ENCODE data around the gene AFM.
"Not testable (repeated sequence)": the region's sequence is repeated elsewhere in the genome, so short reads cannot be mapped to it uniquely, and the experiment has no call there.

The AFM gene

GRCh38 chr4:73518340-73518739 is 36.8 kb downstream of the AFM start:
- no peak for DNase-seq

DNA sequence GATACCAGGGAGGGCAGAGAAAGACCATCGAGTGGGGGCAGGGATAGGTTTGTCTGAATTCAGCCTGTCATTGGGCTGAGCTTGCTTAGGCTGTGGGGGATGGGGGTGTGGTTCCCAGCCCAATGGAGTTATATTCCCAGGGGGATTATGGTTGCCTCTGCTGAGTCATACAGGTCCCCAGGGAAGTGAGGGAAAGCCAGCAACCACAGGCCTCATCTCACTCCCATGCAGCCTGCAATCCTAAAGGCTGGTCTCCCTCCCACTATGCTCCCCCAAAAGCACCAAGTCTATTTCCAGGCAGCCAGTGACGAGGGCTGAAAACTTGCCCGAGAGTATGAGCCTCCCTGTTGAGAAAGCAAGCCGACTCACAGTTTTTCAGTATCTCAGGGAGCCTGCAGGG is 39.3 kb downstream of the AFM start:
- no peak for DNase-seq

GRCh38 chr4:73523126-73523525 is 41.6 kb downstream of the AFM start:
- no peak for DNase-seq

GRCh38 chr4:73525611-73526010 is 44.1 kb downstream of the AFM start:
- no peak for DNase-seq

DNA sequence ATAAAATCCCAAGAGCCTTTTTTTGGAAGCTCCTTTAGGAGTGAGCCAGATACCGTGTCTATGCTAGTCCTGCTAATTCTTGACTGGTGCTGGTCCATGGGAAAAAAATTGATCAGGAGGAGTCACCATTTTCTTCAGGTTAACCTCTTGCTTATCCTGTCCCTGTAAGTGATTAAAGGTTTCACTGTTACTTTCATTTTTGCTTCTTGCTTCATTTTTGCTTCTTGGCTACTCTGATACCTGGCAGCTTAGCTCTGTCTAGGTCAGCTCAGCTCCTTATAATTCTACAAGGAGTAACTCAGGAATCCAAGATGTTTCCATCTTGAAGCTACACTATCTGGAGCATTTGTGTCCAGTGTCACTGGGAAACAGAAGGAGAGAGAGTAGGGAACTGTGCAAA is 45.7 kb downstream of the AFM start:
- DNase-seq, result no peak

DNA sequence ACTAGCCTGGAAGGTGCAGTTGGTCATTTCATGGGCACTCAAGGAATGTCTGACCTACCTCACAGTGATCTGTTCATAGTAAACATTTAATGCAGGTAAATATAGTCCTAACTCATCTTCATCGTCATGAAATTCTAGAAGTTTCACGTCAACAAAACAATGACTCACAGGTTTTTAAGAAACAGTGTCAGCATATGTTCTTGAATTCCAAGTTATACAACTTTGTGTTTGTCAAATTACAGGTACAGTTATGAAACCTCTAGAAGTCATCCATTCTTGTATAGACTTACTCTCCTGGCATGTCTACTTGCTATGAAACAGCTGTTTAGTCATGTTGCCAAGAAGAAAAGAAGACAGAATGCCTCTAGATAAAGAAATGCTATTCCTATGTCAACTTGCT is 46.6 kb downstream of the AFM start:
- DNase-seq, result no peak

DNA sequence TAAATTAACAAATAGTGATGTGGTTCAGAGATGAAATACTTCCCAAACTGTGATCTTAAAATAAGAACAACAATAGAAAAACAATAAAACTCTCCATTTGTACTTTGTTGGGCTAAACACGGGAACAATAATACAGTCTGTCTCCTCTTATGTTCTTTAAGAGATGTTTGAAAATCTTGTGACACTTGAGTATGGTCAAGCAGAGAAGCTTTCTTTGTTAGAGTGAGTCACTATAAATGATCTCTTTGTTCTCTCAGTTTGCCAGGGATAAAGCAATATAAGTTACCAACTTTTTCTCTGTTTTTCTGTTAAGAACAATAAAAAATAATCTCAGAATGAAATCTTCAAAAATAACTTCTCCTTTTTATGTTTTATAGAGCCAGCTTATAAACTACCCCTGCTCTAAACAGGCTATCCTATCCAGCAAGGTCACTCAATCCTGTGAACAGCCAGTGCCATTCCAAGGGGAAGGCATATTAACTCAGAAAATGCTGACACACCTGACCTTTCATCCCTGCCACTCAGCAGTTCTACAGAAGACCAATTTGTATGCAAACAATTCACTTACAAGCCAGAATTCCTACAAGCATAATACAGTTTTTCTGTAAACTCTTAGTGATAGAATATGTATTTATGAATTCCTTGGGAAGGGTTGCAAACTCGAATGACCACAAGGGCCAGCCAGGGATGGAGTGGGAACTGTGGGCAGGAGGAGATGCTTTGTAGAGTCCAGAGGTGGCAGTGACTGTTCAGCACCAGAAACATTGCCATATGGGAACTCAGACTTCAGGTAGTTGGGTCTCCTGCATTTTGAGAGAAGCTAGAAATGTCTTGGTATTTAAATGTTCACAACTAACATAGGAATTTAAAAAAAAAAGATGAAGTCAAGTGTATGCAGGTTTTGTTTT is 52.2 kb downstream of the AFM start:
- DNase-seq, result no peak

DNA sequence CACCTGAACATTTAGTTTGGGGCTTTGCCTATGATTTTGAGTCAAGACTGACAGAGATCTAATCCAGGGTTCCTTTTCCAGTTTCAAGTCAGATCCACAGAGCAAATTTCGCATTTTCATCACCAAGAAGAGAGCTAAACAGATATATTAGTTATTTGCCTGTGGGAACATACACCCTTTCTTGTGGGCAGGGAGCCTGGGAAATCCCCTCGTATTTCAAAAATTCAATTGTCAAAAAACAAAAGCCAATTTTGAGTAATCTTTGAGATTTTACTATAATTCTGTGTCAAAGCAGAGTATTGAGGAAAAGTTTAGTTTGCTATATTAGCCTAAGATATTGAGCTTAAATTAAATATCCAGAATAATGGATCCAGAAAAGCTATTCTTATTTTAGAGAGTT is 56.6 kb downstream of the AFM start:
- DNase-seq, result no peak

GRCh38 chr4:73539386-73539785 is 57.8 kb downstream of the AFM start:
- DNase-seq, result no peak

DNA sequence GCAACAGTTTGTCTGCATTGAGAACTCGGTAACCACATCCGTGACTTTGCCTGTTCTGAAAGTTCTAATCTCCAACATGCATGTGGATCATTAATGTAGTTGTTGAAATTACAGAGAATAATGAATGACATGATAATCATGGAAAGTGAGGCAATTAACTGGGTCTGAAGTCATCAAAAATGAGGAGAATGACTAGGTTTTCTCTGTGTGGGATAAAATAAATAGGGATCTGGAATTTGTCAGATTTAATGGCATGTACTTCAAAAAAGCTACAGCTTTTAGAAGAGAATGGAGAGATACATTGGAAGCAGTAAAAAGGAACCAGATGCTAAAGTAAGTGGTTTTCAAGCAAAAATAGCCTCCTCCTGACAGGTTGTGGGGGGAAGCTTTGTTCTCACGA is 59.3 kb downstream of the AFM start:
- no peak for DNase-seq

DNA sequence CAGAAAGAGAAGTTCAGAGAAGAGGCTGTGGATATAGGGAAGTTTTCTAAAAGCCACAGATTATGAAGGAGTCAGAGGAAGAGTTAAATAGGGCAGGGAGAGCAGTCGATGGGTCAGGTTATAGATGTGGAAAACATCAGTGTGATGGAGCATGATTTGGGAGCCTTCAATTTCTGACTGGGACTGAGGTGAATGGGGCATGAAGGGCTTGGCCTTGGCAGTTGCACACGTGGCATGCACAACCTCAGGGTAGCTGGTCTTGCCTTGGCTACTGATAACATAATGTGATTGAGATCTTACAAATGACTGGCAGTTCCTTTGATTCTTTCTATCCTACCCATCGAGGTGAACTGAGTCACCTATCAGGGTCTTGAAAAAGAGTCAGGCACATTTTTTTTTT is 59.7 kb downstream of the AFM start:
- no peak for DNase-seq

DNA sequence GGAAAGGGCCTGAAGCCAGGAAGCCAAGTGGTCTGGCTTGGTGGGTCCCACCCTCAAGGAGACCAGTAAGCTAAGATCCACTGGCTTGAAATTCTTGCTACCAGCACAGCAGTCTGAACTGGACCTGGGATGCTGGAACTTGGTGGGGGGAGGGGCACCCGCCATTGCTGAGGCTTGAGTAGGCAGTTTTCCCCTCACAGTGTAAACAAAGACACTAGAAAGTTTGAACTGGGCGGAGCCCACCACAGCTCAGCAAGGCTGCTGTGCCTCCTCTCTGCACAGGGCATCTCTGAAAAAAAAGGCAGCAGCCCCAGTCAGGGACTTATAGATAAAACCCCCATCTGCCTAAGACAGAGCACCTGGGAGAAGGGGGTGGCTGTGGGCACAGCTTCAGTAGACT is 63.1 kb downstream of the AFM start:
- no peak for DNase-seq

- DNase-seq, result not testable (repeated sequence)
These were observed 69.3 kb downstream of the AFM start for GRCh38 chr4:73550865-73551264.

Data from NCI-H187 (cell line).